NCI-H146 treated with DMSO at 0.1 percent for 48 hours (cell line): ENCODE results near the gene ZNF74.

Source experiments
- DNase-seq: peaks from one replicate; lab custom pipeline; 2025; ENCODE audit not compliant: unreplicated experiment; lab: John Stamatoyannopoulos, UW

The ZNF74 gene

GRCh38 chr22:20418211-20418788, 24.3 kb downstream of the ZNF74 start:
- peak; percentile 22 for DNase-seq

GRCh38 chr22:20419664-20419951, 25.7 kb downstream of the ZNF74 start:
- DNase-seq: no peak

- no peak for DNase-seq
Observed at GRCh38 chr22:20420157-20420842, 26.3 kb downstream of the ZNF74 start.

- DNase-seq: no peak
Observed at GRCh38 chr22:20421507-20421874, 27.5 kb downstream of the ZNF74 start.

GRCh38 chr22:20422271-20423007, 28.5 kb downstream of the ZNF74 start:
- DNase-seq: no peak

GRCh38 chr22:20423008-20423905, 29.3 kb downstream of the ZNF74 start:
- no peak for DNase-seq

GRCh38 chr22:20423906-20424551, 30.1 kb downstream of the ZNF74 start:
- DNase-seq: no peak

GRCh38 chr22:20424568-20424931, 30.6 kb downstream of the ZNF74 start:
- no peak for DNase-seq

GRCh38 chr22:20424932-20425565, 31.1 kb downstream of the ZNF74 start:
- no peak for DNase-seq

GRCh38 chr22:20425566-20426258, 31.8 kb downstream of the ZNF74 start:
- no peak for DNase-seq

- DNase-seq: no peak
Observed at GRCh38 chr22:20426259-20426615, 32.3 kb downstream of the ZNF74 start.

- no peak for DNase-seq
Observed at GRCh38 chr22:20427104-20427944, 33.4 kb downstream of the ZNF74 start.

- no peak for DNase-seq
Observed at GRCh38 chr22:20427945-20428417, 34.0 kb downstream of the ZNF74 start.

GRCh38 chr22:20428496-20429253, 34.7 kb downstream of the ZNF74 start:
- DNase-seq: no peak

- no peak for DNase-seq
Observed at GRCh38 chr22:20429254-20430100, 35.5 kb downstream of the ZNF74 start.

- DNase-seq: no peak
Observed at GRCh38 chr22:20430101-20430719, 36.3 kb downstream of the ZNF74 start.
